ENCODE data around the gene PSME2. TPM values are rescaled to one million over a fixed set of nuclear protein-coding genes. Genes with fewer than 3 reads are reported as not detected.

The PSME2 gene
- total and polyA plus RNA-seq, 2 of the 13 experiments (the other 11 are each of a cell fraction or from before 2014, with no cell fraction given), result 332 to 716 TPM

DNA sequence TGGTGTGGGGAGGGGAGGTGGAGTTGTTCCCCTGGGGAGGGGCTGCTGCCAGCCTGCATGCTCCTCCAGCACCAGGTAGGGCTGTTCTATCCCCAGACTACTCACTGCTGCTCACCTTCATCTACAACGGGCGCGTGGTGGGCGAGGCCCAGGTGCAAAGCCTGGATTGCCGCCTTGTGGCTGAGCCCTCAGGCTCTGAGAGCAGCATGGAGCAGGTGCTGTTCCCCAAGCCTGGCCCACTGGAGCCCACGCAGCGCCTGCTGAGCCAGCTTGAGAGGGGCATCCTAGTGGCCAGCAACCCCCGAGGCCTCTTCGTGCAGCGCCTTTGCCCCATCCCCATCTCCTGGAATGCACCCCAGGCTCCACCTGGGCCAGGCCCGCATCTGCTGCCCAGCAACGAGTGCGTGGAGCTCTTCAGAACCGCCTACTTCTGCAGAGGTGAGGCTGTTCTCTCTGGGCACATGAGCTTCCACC is 18.1 kb upstream of the PSME2 start (continued):
- TF ChIP-seq, protein P1, sequence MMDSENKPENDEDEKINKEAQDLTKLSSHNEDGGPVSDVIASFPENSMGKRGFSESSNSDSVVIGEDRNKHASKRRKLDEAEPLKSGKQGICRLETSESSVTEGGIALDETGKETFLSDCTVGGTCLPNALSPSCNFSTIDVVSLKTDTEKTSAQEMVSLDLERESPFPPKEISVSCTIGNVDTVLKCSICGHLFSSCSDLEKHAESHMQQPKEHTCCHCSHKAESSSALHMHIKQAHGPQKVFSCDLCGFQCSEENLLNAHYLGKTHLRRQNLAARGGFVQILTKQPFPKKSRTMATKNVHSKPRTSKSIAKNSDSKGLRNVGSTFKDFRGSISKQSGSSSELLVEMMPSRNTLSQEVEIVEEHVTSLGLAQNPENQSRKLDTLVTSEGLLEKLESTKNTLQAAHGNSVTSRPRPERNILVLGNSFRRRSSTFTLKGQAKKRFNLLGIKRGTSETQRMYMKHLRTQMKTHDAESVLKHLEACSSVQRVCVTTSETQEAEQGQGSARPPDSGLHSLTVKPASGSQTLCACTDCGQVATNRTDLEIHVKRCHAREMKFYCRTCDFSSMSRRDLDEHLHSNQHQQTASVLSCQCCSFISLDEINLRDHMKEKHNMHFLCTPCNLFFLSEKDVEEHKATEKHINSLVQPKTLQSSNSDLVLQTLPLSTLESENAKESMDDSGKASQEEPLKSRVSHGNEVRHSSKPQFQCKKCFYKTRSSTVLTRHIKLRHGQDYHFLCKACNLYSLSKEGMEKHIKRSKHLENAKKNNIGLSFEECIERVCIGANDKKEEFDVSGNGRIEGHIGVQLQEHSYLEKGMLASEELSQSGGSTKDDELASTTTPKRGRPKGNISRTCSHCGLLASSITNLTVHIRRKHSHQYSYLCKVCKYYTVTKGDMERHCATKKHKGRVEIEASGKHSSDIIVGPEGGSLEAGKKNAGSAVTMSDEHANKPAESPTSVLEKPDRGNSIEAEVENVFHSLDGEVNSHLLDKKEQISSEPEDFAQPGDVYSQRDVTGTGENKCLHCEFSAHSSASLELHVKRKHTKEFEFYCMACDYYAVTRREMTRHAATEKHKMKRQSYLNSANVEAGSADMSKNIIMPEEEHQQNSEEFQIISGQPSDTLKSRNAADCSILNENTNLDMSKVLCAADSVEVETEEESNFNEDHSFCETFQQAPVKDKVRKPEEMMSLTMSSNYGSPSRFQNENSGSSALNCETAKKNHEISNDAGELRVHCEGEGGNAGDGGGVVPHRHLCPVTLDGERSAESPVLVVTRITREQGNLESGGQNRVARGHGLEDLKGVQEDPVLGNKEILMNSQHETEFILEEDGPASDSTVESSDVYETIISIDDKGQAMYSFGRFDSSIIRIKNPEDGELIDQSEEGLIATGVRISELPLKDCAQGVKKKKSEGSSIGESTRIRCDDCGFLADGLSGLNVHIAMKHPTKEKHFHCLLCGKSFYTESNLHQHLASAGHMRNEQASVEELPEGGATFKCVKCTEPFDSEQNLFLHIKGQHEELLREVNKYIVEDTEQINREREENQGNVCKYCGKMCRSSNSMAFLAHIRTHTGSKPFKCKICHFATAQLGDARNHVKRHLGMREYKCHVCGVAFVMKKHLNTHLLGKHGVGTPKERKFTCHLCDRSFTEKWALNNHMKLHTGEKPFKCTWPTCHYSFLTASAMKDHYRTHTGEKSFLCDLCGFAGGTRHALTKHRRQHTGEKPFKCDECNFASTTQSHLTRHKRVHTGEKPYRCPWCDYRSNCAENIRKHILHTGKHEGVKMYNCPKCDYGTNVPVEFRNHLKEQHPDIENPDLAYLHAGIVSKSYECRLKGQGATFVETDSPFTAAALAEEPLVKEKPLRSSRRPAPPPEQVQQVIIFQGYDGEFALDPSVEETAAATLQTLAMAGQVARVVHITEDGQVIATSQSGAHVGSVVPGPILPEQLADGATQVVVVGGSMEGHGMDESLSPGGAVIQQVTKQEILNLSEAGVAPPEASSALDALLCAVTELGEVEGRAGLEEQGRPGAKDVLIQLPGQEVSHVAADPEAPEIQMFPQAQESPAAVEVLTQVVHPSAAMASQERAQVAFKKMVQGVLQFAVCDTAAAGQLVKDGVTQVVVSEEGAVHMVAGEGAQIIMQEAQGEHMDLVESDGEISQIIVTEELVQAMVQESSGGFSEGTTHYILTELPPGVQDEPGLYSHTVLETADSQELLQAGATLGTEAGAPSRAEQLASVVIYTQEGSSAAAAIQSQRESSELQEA (CRISPR knock-in tag; IDR thresholded peaks at IDR 0.05; ENCODE audit: not compliant biosample characterization), result no peak
- TF ChIP-seq SNRNP70 (IDR thresholded peaks at IDR 0.05; ENCODE audit: low read depth, low read length), result no peak
- no peak for TF ChIP-seq ZNF747 (CRISPR knock-in tag; IDR thresholded peaks at IDR 0.05; ENCODE audit: borderline replicate concordance)
- no peak for TF ChIP-seq DPF2 (CRISPR knock-in tag; IDR thresholded peaks at IDR 0.05; ENCODE audit: borderline replicate concordance, low read depth)
- TF ChIP-seq ZNF7 (CRISPR knock-in tag; IDR thresholded peaks at IDR 0.05), result no peak
- peak; percentile 60; the same call in 1 of the 2 replicates for TF ChIP-seq MTA1 (CRISPR knock-in tag; IDR thresholded peaks at IDR 0.05; ENCODE audit: borderline replicate concordance)
- TF ChIP-seq ZNF34 (CRISPR knock-in tag; IDR thresholded peaks at IDR 0.05; ENCODE audit: borderline replicate concordance), result no peak
- TF ChIP-seq ZNF552 (CRISPR knock-in tag; IDR thresholded peaks at IDR 0.05; ENCODE audit: borderline replicate concordance), result no peak
- peak; percentile 45; the same call in 1 of the 2 replicates for TF ChIP-seq ZNF768 (CRISPR knock-in tag; IDR thresholded peaks at IDR 0.05)
- TF ChIP-seq HNRNPL (IDR thresholded peaks at IDR 0.05; ENCODE audit: low read depth, low read length), result no peak
- peak; percentile 22; the same call in 1 of the 2 replicates for TF ChIP-seq GABPB1 (CRISPR knock-in tag; IDR thresholded peaks at IDR 0.05)
- no peak for TF ChIP-seq ZFAT (CRISPR knock-in tag; conservative IDR thresholded peaks at IDR 0.05)
- no peak for TF ChIP-seq ZNF878 (CRISPR knock-in tag; IDR thresholded peaks at IDR 0.05)
- TF ChIP-seq ZNF724P (CRISPR knock-in tag; IDR thresholded peaks at IDR 0.05; ENCODE audit: borderline replicate concordance), result no peak
- no peak for TF ChIP-seq ZNF652 (CRISPR knock-in tag; IDR thresholded peaks at IDR 0.05; ENCODE audit: borderline replicate concordance, low read depth)
- TF ChIP-seq ATF7 (IDR thresholded peaks at IDR 0.05), result no peak
- peak; percentile 28; the same call in 1 of the 2 replicates for TF ChIP-seq ATF7 (CRISPR knock-in tag; IDR thresholded peaks at IDR 0.05)
- TF ChIP-seq RBM39 (IDR thresholded peaks at IDR 0.05; ENCODE audit: low read depth, low read length, poor library complexity, severe bottlenecking), result no peak
- TF ChIP-seq SRSF1 (optimal IDR thresholded peaks at IDR 0.05; ENCODE audit: low read depth, low read length), result no peak
- no peak for TF ChIP-seq HMG20A (CRISPR knock-in tag; IDR thresholded peaks at IDR 0.05; ENCODE audit: borderline replicate concordance)
- 0 out of 2 replicates have a peak, but pooled peaks have one; percentile 41 for TF ChIP-seq ZNF83 (CRISPR knock-in tag; IDR thresholded peaks at IDR 0.05; ENCODE audit: borderline replicate concordance)
- no peak for TF ChIP-seq JUND (CRISPR knock-in tag; IDR thresholded peaks at IDR 0.05)
